ENCODE results near the gene PGS1.

The PGS1 gene

DNA sequence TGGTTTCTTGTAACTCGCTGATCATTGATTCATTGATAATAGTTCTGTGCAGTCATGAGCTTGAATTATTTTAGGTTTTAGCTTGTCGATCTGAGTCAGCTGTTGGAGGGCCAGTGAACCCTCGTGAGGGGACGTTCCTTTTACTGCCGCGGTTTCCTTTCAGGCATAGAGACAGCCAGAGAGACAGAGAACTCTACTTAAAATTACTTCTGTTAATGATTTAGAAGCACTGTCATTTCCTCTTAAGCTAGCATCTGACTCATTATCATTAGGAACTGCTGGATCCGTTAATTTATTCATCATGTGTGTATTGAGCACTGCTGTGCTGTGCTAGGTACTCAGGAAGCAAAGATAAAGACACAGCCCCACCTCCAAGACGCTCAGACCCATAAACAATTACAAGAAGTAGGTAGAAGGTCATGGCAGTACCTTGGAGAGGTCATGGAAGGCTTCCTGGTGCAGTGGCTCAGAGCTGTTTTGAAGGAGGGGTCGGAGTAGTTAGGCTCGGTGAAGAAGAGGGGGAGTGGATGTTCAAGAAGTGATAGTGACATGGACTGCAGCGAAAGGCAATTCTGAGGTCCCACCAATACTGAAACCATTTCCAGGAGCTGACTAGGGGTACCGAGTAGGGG is 3.3 kb downstream of the PGS1 start:
- no peak overlapping the region for H3K27ac ChIP-seq (ENCODE audit: low read length)
- ATAC-seq (ENCODE audit: insufficient read depth, low read depth) (no peak), DNase-seq (no peak)
- peak overlapping the region; percentile 95; the same call in 1 of the 2 replicates for H3K4me2 ChIP-seq (ENCODE audit: insufficient read depth, low read length)
- H2AFZ ChIP-seq (ENCODE audit: low read depth, low read length): no peak overlapping the region
- H3K79me2 ChIP-seq (ENCODE audit: insufficient read depth, low read length): peaks cover 81% of the 10 kb centered on the region
- TF ChIP-seq EZH2 (IDR thresholded peaks at IDR 0.05; ENCODE audit: borderline replicate concordance, low read depth, low read length, severe bottlenecking): no peak
- peaks cover 55% of the 10 kb centered on the region for H4K20me1 ChIP-seq (ENCODE audit: insufficient read depth, low read length)
- peaks cover 24% of the 10 kb centered on the region for H3K36me3 ChIP-seq (ENCODE audit: insufficient read depth, low read length)
- H3K4me3 ChIP-seq (ENCODE audit: low read depth in 1 of 2, low read length in 2 of 2): no peak overlapping the region
- peak overlapping the region; percentile 21 for H3K9ac ChIP-seq (ENCODE audit: low read depth, low read length)
- no peaks in the 10 kb centered on the region for H3K27me3 ChIP-seq (ENCODE audit: insufficient read depth, low read length, poor library complexity)
- no peaks in the 10 kb centered on the region for H3K9me3 ChIP-seq (ENCODE audit: insufficient read depth, low read length, severe bottlenecking)
- peaks cover 51% of the 10 kb centered on the region for H3K4me1 ChIP-seq (ENCODE audit: insufficient read depth, low read length)

DNA sequence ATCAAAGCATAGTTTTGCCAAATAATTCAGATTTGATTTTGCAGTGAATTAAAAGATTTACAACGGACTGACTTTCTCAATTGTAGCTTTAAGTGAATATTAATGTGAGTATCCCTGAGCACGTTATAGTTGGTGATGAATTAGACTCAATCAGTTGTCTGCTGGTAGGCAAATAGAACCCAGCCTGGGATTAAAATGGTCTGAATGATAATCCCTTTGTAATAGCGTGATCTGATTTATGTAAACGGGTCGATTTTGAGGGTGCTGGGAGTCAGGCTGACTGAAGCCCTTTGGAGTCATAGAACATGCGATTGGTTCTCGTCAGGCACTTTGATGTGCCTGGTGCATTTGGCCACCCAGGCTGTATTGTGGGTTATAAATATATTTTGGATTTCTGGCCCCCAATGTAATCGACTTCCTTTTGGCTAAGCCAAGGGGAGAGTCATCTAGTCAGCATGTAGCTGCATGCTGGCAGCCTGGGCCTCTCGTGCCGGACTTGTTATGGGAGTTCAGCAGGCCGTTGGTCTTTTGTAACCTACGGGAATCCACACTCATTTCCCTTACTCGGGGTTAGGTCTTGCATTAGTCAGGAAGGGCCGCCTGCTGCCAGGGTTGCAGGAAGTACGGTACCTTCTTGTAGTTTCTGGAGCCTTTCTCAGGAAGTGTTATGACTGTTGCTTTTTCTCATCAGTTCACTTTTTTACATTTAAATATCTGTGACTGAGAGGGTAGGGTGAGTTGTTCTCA is 5.4 kb downstream of the PGS1 start:
- Histone ChIP-seq H3K27ac (ENCODE audit: low read length) (peak overlapping the region; percentile 50; the same call in 1 of the 2 replicates), H2AFZ (ENCODE audit: low read depth, low read length) (no peak overlapping the region), H3K9me3 (ENCODE audit: insufficient read depth, low read length, severe bottlenecking) (no peaks in the 10 kb centered on the region), H3K4me2 (ENCODE audit: insufficient read depth, low read length) (no peak overlapping the region), H3K27me3 (ENCODE audit: insufficient read depth, low read length, poor library complexity) (no peaks in the 10 kb centered on the region), H4K20me1 (ENCODE audit: insufficient read depth, low read length) (peaks cover 71% of the 10 kb centered on the region), H3K4me1 (ENCODE audit: insufficient read depth, low read length) (peaks cover 44% of the 10 kb centered on the region), H3K4me3 (ENCODE audit: low read depth in 1 of 2, low read length in 2 of 2) (no peak overlapping the region), H3K36me3 (ENCODE audit: insufficient read depth, low read length) (peaks cover 24% of the 10 kb centered on the region), H3K9ac (ENCODE audit: low read depth, low read length) (no peak overlapping the region), H3K79me2 (ENCODE audit: insufficient read depth, low read length) (peaks cover 97% of the 10 kb centered on the region)
- TF ChIP-seq CTCF (IDR thresholded peaks at IDR 0.05; ENCODE audit: borderline replicate concordance, extremely low read depth, low read length, poor library complexity, severe bottlenecking) (no peak), EZH2 (IDR thresholded peaks at IDR 0.05; ENCODE audit: borderline replicate concordance, low read depth, low read length, severe bottlenecking) (no peak)
- no peak for ATAC-seq (ENCODE audit: insufficient read depth, low read depth)
- DNase-seq: no peak

DNA sequence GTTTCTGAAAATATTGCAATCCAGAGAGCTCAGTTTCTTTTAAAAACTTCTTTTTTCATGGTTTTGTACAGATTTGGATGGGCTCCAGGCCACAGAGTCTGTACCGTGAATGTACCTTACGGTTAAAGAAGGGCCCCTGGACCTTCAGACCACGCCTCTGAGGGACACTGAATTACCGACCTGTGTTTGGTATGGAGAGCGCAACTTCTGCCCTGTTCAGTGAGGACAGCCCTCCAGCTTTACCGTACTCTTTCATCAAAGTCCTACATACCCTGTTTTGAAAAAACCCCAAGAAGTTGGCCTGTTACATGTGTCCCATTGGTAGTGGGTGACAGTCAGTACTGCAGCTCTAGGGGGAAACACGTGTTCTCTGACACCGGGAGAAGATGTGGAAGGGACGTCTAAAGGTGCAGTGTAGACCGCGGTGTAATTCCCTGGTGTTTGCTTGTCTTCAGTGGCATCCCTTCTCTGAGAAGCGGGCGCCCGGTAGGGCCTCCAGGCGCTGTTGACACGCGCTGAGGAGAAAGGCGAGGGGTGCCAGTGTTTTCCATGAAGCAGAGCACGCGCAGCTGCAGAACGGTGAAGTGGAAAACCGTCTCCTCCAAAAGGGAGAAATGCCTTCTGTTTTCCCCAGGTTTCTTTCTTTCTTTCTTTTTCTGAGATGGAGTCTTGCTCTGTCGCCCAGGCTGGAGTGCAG is 6.2 kb downstream of the PGS1 start:
- Histone ChIP-seq H3K4me3 (ENCODE audit: low read depth in 1 of 2, low read length in 2 of 2) (no peak overlapping the region), H2AFZ (ENCODE audit: low read depth, low read length) (no peak overlapping the region), H3K27me3 (ENCODE audit: insufficient read depth, low read length, poor library complexity) (no peaks in the 10 kb centered on the region), H3K79me2 (ENCODE audit: insufficient read depth, low read length) (peaks cover 97% of the 10 kb centered on the region), H3K36me3 (ENCODE audit: insufficient read depth, low read length) (peaks cover 21% of the 10 kb centered on the region; the same call in 1 of the 2 replicates), H3K9me3 (ENCODE audit: insufficient read depth, low read length, severe bottlenecking) (no peaks in the 10 kb centered on the region), H3K4me1 (ENCODE audit: insufficient read depth, low read length) (peaks cover 38% of the 10 kb centered on the region), H3K9ac (ENCODE audit: low read depth, low read length) (no peak overlapping the region), H3K27ac (ENCODE audit: low read length) (no peak overlapping the region), H4K20me1 (ENCODE audit: insufficient read depth, low read length) (peaks cover 68% of the 10 kb centered on the region), H3K4me2 (ENCODE audit: insufficient read depth, low read length) (no peak overlapping the region)
- no peak for DNase-seq
- no peak for TF ChIP-seq EZH2 (IDR thresholded peaks at IDR 0.05; ENCODE audit: borderline replicate concordance, low read depth, low read length, severe bottlenecking)
- TF ChIP-seq CTCF (IDR thresholded peaks at IDR 0.05; ENCODE audit: borderline replicate concordance, extremely low read depth, low read length, poor library complexity, severe bottlenecking): no peak
- no peak for ATAC-seq (ENCODE audit: insufficient read depth, low read depth)

Data from DND-41 (cell line).